ENCODE data around the gene FANCD2.

- TF ChIP-seq CTCF (conservative IDR thresholded peaks at IDR 0.05; ENCODE audit: low read depth, low read length) (no peak), EZH2 (IDR thresholded peaks at IDR 0.05; ENCODE audit: borderline replicate concordance, low read depth, low read length, poor library complexity, severe bottlenecking) (no peak)
Observed at GRCh38 chr3:10017636-10018292, 8.5 kb upstream of the FANCD2 start.
